HepG2 (cell line): ENCODE data around the gene PARP8. TPM values are rescaled to one million over a fixed set of nuclear protein-coding genes. Genes with fewer than 3 reads are reported as not detected.

Experiments
- ATAC-seq: fragments of 200-7000 bp; cut with Tn5 transposase; 3 replicates; pipeline ENCODE4 v1.9.1; 2020; ENCODE audit warnings: mild to moderate bottlenecking, moderate library complexity
- BruUV-seq: library from RNA; stranded (reverse); fragments of 400-500 nt; replicated peaks from 2 replicates; lab custom pipeline; 2021; lab: Mats Ljungman, UMichigan
- CTCF ChIA-PET: fragments of 300-600 bp; formaldehyde crosslinking; extraction: SDS; loops from one replicate; lab custom pipeline; 2021; ENCODE audit warnings: low total read pairs, inconsistent platforms, low intra/inter-chr PET ratio; lab: Yijun Ruan, JAX
- POLR2A ChIA-PET: fragments of 350-600 bp; sonication (Branson Sonifier 250); formaldehyde crosslinking; loops from one replicate; lab custom pipeline; 2020; ENCODE audit warnings: antibody characterized with exemption, inconsistent platforms; lab: Yijun Ruan, JAX
- DNase-seq: peaks from one replicate; pipeline ENCODE4 v3.0.0-alpha.2; 2015; ENCODE audit warnings: low spot score
- FAIRE-seq: peaks from 3 replicates; lab custom pipeline; 2011; peaks lifted over from hg19 to GRCh38; lab: Jason Lieb, UNC
- H2AFZ ChIP-seq: one replicate; pipeline ENCODE4 v1.6.1; 2011; ENCODE audit warnings: low read length, inconsistent platforms
- H3K27ac ChIP-seq: fragments of 300-600 bp; 3 replicates; pipeline ENCODE4 v1.8.0; 2011; ENCODE audit warnings: mixed run types, mild to moderate bottlenecking, mixed read lengths, low read length, inconsistent platforms; ENCODE audit not compliant: insufficient read depth; ENCODE audit errors: extremely low read length
- H3K27me3 ChIP-seq, 2 experiments: fragments of 200-600 bp in 1 of 2; 2 replicates in 1 of 2; 3 replicates in 1 of 2; pipeline versions ENCODE4 v1.6.0 to v1.8.0; 2011; ENCODE audit warnings: low read length in 2 of 2, mild to moderate bottlenecking in 2 of 2, moderate library complexity in 2 of 2, inconsistent platforms in 1 of 2; ENCODE audit not compliant: insufficient read depth in 2 of 2, control insufficient read depth in 1 of 2
- H3K36me3 ChIP-seq, 2 experiments: fragments of 200-600 bp in 1 of 2; replicated peaks in 1 of 2; 2 replicates in 1 of 2; 3 replicates in 1 of 2; pipeline versions ENCODE4 v1.5.1 to v1.8.0; 2011; ENCODE audit warnings: low read length in 2 of 2, inconsistent platforms in 1 of 2; ENCODE audit not compliant: insufficient read depth in 2 of 2, control insufficient read depth in 1 of 2
- H3K4me1 ChIP-seq: 2 replicates; pipeline ENCODE4 v1.5.1; 2012; ENCODE audit warnings: low read length, inconsistent platforms; ENCODE audit not compliant: insufficient read depth
- H3K4me2 ChIP-seq: 2 replicates; pipeline ENCODE4 v1.6.0; 2011; ENCODE audit warnings: low read depth, low read length, inconsistent platforms
- H3K4me3 ChIP-seq, 3 experiments: fragments of 200-600 bp in 1 of 3; sonication (generic), shearing (Covaris generic) in 1 of 3; replicated peaks in 1 of 3; 2 replicates each; pipeline ENCODE4 v1.5.1; 2011 to 2016; ENCODE audit warnings: low read length in 3 of 3, inconsistent platforms in 2 of 3, low read depth in 2 of 3, mild to moderate bottlenecking in 2 of 3, control low read depth in 1 of 3, mixed read lengths in 1 of 3; ENCODE audit not compliant: insufficient read depth in 1 of 3
- H3K79me2 ChIP-seq: one replicate; pipeline ENCODE4 v1.6.1; 2011; ENCODE audit warnings: low read length, inconsistent platforms; ENCODE audit not compliant: insufficient read depth
- H3K9ac ChIP-seq: 2 replicates; pipeline ENCODE4 v1.6.0; 2011; ENCODE audit warnings: mild to moderate bottlenecking, low read depth, low read length, inconsistent platforms; ENCODE audit not compliant: insufficient read depth
- H3K9me3 ChIP-seq: 2 replicates; pipeline ENCODE4 v1.5.1; 2012; ENCODE audit warnings: mild to moderate bottlenecking, low read length
- H4K20me1 ChIP-seq: 2 replicates; pipeline ENCODE4 v1.6.0; 2011; ENCODE audit warnings: inconsistent platforms, mild to moderate bottlenecking, low read length, moderate library complexity; ENCODE audit not compliant: insufficient read depth
- ARNT ChIP-seq: fragments of 450-650 bp; IDR thresholded peaks from 2 replicates; pipeline ENCODE4 v1.6.1; 2017
- BHLHE40 ChIP-seq: IDR thresholded peaks from 2 replicates; pipeline ENCODE4 v1.6.1; 2011; ENCODE audit warnings: low read length, improper control_type of control experiment
- KAT7 ChIP-seq: IDR thresholded peaks from 2 replicates; pipeline ENCODE4 v1.6.1; 2018; ENCODE audit warnings: borderline replicate concordance, missing compliant biosample characterization
- KLF6 ChIP-seq: IDR thresholded peaks from 2 replicates; pipeline ENCODE4 v1.8.0; 2016; ENCODE audit warnings: missing biosample characterization, missing genetic modification reagents
- MAFK ChIP-seq, 2 experiments: IDR thresholded peaks in 1 of 2; conservative IDR thresholded peaks in 1 of 2; 2 replicates each; pipeline ENCODE4 v1.6.1; 2011; ENCODE audit warnings: improper control_type of control experiment in 2 of 2, low read length in 2 of 2
- MXD4 ChIP-seq: IDR thresholded peaks from 2 replicates; pipeline ENCODE4 v1.6.1; 2016; ENCODE audit warnings: mild to moderate bottlenecking, missing biosample characterization, missing genetic modification reagents
- NFRKB ChIP-seq: fragments of 450-650 bp; IDR thresholded peaks from 2 replicates; pipeline ENCODE4 v1.6.1; 2017
- TEAD2 ChIP-seq: sonication (generic); formaldehyde crosslinking; IDR thresholded peaks from 2 replicates; pipeline ENCODE4 v1.9.0; 2021; ENCODE audit warnings: missing genetic modification reagents
- ZNF780A ChIP-seq: sonication (generic); formaldehyde crosslinking; IDR thresholded peaks from 2 replicates; pipeline ENCODE4 v1.8.0; 2022; ENCODE audit warnings: mild to moderate bottlenecking, missing genetic modification reagents, moderate library complexity
- ZNF792 ChIP-seq: IDR thresholded peaks from 2 replicates; pipeline ENCODE4 v1.6.1; 2016
- WGBS: methylation state at CpG from one replicate; pipeline ENCODE4 v1.1.6; 2017; ENCODE audit warnings: low lambda C conversion rate; 5-methylcytosine and 5-hydroxymethylcytosine counted together
- in situ Hi-C: cut with HindIII; loops from 2 replicates; pipeline ENCODE4 v1.10.0; 2017; ENCODE audit warnings: low pct_unique_long_range_greater_than_20kb; ENCODE audit not compliant: extremely low pct_ligation_motif_present
- intact Hi-C: fragments of 100-400 bp; cut with micrococcal nuclease; formaldehyde crosslinking; loops from one replicate; pipeline ENCODE4 v1.10.0; 2022; ENCODE audit not compliant: unreplicated experiment
- polyA plus RNA-seq, 8 experiments: library from polyadenylated mRNA; depleted of rRNA in 3 of 8; stranded (reverse) in 7 of 8; unstranded in 1 of 8; fragments of >200 nt; fragmentation: Illumina TruSeq in 4 of 8; extraction: Trizol in 4 of 8; gene quantifications; 2 replicates each; pipeline versions ENCODE4 v1.2.1 to v1.2.3, GENCODE V29; 2011 to 2016; ENCODE audit warnings: low read depth in 4 of 8, missing spikeins in 1 of 8, mixed read lengths in 1 of 8; ENCODE audit not compliant: insufficient read depth in 1 of 8
- total RNA-seq, 5 experiments: library from RNA; depleted of rRNA; stranded (reverse); fragments of >200 nt; fragmentation: Illumina TruSeq; extraction: Trizol; gene quantifications; 2 replicates each; pipeline ENCODE4 v1.2.3, GENCODE V29; 2016; ENCODE audit warnings: low read depth in 1 of 5
- TF ChIP-seq, protein P1 (sequence below): sonication (generic); formaldehyde crosslinking; IDR thresholded peaks from 2 replicates; pipeline ENCODE4 v1.5.1; 2020; ENCODE audit warnings: mild to moderate bottlenecking, missing genetic modification reagents, borderline replicate concordance
- TF ChIP-seq, protein P2 (sequence below): IDR thresholded peaks from 2 replicates; pipeline ENCODE4 v1.6.1; 2016; ENCODE audit warnings: missing compliant biosample characterization, missing genetic modification reagents, borderline replicate concordance

PARP8 gene
- total and polyA plus RNA-seq, 2 of the 13 experiments (the other 11 are each of a cell fraction or from before 2014, with no cell fraction given) = 0.11 to 0.29 TPM

DNA sequence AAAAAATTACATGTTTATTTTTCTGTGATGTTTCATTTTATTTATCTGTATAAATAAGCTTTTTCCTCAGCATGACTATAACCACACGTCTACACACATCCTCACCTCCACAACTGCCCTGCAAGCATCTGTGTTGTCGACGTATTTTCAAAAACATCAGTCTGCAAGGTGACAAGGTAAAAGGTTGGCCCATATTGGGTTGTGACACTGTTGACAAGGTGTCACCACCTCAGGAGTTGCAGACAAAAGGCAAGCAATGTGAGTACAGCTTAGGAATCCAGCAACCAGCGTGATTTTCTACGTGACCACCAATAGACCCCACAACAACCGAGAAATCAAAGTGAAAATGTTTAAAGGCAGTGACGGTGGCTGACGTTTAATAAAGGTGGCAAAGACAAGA is 187.6 kb downstream of the PARP8 start:
- CTCF ChIA-PET = no interaction called here
- Histone ChIP-seq H3K36me3 (no peaks in the 10 kb centered on the region), H3K9ac (no peak overlapping the region), H3K4me2 (no peak overlapping the region), H3K9me3 (no peaks in the 10 kb centered on the region), H3K79me2 (no peaks in the 10 kb centered on the region), H3K27ac (no peak overlapping the region), H3K4me3 (no peak overlapping the region), H4K20me1 (no peaks in the 10 kb centered on the region), H2AFZ (no peak overlapping the region), H3K27me3 (no peaks in the 10 kb centered on the region), H3K4me1 (0 out of 2 replicates have a peak, but pooled peaks cover 6% of the 10 kb centered on the region)
- BruUV-seq = no TSS peak
- in situ Hi-C loops = no loop called here
- POLR2A ChIA-PET = no interaction called here
- 11% methylated on average over 8 of the region's 8 CpGs for WGBS
- FAIRE-seq (no peak), ATAC-seq (no peak), DNase-seq (no peak)
- TF ChIP-seq MXD4 (CRISPR knock-in tag) = no peak
- no peak for TF ChIP-seq ZNF780A (CRISPR knock-in tag)
- TF ChIP-seq, protein P1, sequence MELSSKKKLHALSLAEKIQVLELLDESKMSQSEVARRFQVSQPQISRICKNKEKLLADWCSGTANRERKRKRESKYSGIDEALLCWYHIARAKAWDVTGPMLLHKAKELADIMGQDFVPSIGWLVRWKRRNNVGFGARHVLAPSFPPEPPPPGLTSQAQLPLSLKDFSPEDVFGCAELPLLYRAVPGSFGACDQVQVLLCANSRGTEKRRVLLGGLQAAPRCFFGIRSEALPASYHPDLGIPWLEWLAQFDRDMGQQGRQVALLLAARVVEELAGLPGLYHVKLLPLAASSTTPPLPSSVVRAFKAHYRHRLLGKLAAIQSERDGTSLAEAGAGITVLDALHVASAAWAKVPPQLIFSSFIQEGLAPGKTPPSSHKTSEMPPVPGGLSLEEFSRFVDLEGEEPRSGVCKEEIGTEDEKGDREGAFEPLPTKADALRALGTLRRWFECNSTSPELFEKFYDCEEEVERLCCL = no peak
- TF ChIP-seq ZNF792 (CRISPR knock-in tag) = no peak
- TF ChIP-seq, protein P2, sequence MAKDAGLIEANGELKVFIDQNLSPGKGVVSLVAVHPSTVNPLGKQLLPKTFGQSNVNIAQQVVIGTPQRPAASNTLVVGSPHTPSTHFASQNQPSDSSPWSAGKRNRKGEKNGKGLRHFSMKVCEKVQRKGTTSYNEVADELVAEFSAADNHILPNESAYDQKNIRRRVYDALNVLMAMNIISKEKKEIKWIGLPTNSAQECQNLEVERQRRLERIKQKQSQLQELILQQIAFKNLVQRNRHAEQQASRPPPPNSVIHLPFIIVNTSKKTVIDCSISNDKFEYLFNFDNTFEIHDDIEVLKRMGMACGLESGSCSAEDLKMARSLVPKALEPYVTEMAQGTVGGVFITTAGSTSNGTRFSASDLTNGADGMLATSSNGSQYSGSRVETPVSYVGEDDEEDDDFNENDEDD (CRISPR knock-in tag) = no peak
- TF ChIP-seq BHLHE40 = no peak
- no peak for TF ChIP-seq ARNT
- intact Hi-C loops = no loop called here

DNA sequence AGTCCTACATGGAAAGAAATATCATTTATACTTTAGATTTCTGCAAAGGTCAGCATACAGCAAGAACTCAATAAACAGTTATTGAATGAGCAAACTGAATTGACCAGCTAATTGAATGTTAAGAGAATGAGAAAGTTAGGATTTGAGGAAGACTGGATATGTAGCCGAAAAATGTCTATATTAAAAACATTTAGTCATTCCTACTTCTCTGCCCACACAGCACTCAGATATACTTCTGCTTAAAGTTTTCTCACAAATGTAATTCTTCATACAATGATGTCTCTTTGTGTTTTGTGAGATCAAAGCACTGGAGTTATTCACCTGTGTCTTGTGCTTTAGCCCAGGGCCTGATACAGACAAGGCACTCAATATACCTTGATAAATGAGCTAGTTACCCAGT is 188.6 kb downstream of the PARP8 start:
- WGBS = 0% methylated on average over 1 of the region's 1 CpG

More for the DNA sequence above, 188.6 kb downstream of the PARP8 start:
- Histone ChIP-seq H3K9me3 (no peaks in the 10 kb centered on the region), H3K27ac (no peak overlapping the region), H3K27me3 (no peaks in the 10 kb centered on the region), H2AFZ (no peak overlapping the region), H3K79me2 (no peaks in the 10 kb centered on the region), H3K4me3 (no peak overlapping the region), H4K20me1 (no peaks in the 10 kb centered on the region), H3K4me2 (no peak overlapping the region), H3K36me3 (no peaks in the 10 kb centered on the region), H3K4me1 (no peaks in the 10 kb centered on the region), H3K9ac (no peak overlapping the region)
- FAIRE-seq = no peak
- TF ChIP-seq TEAD2 = no peak
- no peak for TF ChIP-seq NFRKB
- no peak for TF ChIP-seq KAT7 (CRISPR knock-in tag)
- no peak for TF ChIP-seq KLF6 (CRISPR knock-in tag)
- TF ChIP-seq MAFK (conservative IDR thresholded peaks at IDR 0.05 in 1 of 2, IDR thresholded peaks at IDR 0.05 in 1 of 2; ENCODE audit: low read length in 2 of 2) = peak in 1 of 2 experiments; percentile 34; a peak in 2 of 4 replicates
- no peak for ATAC-seq
- POLR2A ChIA-PET = no interaction called here
- CTCF ChIA-PET = no interaction called here
- intact Hi-C loops = no loop called here
- no peak for DNase-seq
- in situ Hi-C loops = no loop called here
- BruUV-seq = no TSS peak
